Measurements from ENCODE around the gene MCOLN3. TPM values are rescaled to one million over a fixed set of nuclear protein-coding genes. Genes with fewer than 3 reads are reported as not detected.

Gene MCOLN3
- 4.1 TPM for polyA plus RNA-seq (2012; ENCODE audit: missing spikeins)

GRCh38 chr1:85048296-85049064 is at the start of gene MCOLN3:
MCOLN3 (minus strand) TSS chr1:85048500; CDS start chr1:85045360, 3,140 bp downstream.
- TF ChIP-seq POLR2A (IDR thresholded peaks at IDR 0.05; ENCODE audit: low read depth, low read length): no peak
- no peak for TF ChIP-seq POLR2AphosphoS5 (IDR thresholded peaks at IDR 0.05; ENCODE audit: low read depth, low read length)
- no peak for TF ChIP-seq TAF1 (IDR thresholded peaks at IDR 0.05; ENCODE audit: borderline replicate concordance, low read depth, low read length)
- DNase-seq (ENCODE audit: insufficient read length) (peak; percentile 46), FAIRE-seq (peak; percentile 50)

- DNase-seq (ENCODE audit: insufficient read length) (no peak), FAIRE-seq (no peak)
- TF ChIP-seq TAF1 (IDR thresholded peaks at IDR 0.05; ENCODE audit: borderline replicate concordance, low read depth, low read length): no peak
- no peak for TF ChIP-seq POLR2AphosphoS5 (IDR thresholded peaks at IDR 0.05; ENCODE audit: low read depth, low read length)
- no peak for TF ChIP-seq POLR2A (IDR thresholded peaks at IDR 0.05; ENCODE audit: low read depth, low read length)
Measured at GRCh38 chr1:85093644-85094043, 45.3 kb upstream of the MCOLN3 start.

GRCh38 chr1:85091671-85092280 is 43.5 kb upstream of the MCOLN3 start:
- no peak for FAIRE-seq
- no peak for TF ChIP-seq TAF1 (IDR thresholded peaks at IDR 0.05; ENCODE audit: borderline replicate concordance, low read depth, low read length)
- TF ChIP-seq POLR2A (IDR thresholded peaks at IDR 0.05; ENCODE audit: low read depth, low read length): no peak
- TF ChIP-seq POLR2AphosphoS5 (IDR thresholded peaks at IDR 0.05; ENCODE audit: low read depth, low read length): no peak
- DNase-seq (ENCODE audit: insufficient read length): no peak

GRCh38 chr1:85090225-85090624 is 41.9 kb upstream of the MCOLN3 start:
- TF ChIP-seq POLR2AphosphoS5 (IDR thresholded peaks at IDR 0.05; ENCODE audit: low read depth, low read length) (no peak), POLR2A (IDR thresholded peaks at IDR 0.05; ENCODE audit: low read depth, low read length) (no peak), TAF1 (IDR thresholded peaks at IDR 0.05; ENCODE audit: borderline replicate concordance, low read depth, low read length) (no peak)
- FAIRE-seq: no peak
- DNase-seq (ENCODE audit: insufficient read length): no peak

GRCh38 chr1:85089203-85089602 is 40.9 kb upstream of the MCOLN3 start:
- TF ChIP-seq POLR2A (IDR thresholded peaks at IDR 0.05; ENCODE audit: low read depth, low read length) (no peak), TAF1 (IDR thresholded peaks at IDR 0.05; ENCODE audit: borderline replicate concordance, low read depth, low read length) (no peak), POLR2AphosphoS5 (IDR thresholded peaks at IDR 0.05; ENCODE audit: low read depth, low read length) (no peak)
- DNase-seq (ENCODE audit: insufficient read length) (no peak), FAIRE-seq (no peak)

GRCh38 chr1:85088408-85088784 is 40.1 kb upstream of the MCOLN3 start:
- TF ChIP-seq POLR2AphosphoS5 (IDR thresholded peaks at IDR 0.05; ENCODE audit: low read depth, low read length): no peak
- TF ChIP-seq POLR2A (IDR thresholded peaks at IDR 0.05; ENCODE audit: low read depth, low read length): no peak
- no peak for TF ChIP-seq TAF1 (IDR thresholded peaks at IDR 0.05; ENCODE audit: borderline replicate concordance, low read depth, low read length)
- DNase-seq (ENCODE audit: insufficient read length) (no peak), FAIRE-seq (no peak)

- FAIRE-seq (no peak), DNase-seq (ENCODE audit: insufficient read length) (no peak)
- TF ChIP-seq POLR2A (IDR thresholded peaks at IDR 0.05; ENCODE audit: low read depth, low read length): no peak
- no peak for TF ChIP-seq POLR2AphosphoS5 (IDR thresholded peaks at IDR 0.05; ENCODE audit: low read depth, low read length)
- no peak for TF ChIP-seq TAF1 (IDR thresholded peaks at IDR 0.05; ENCODE audit: borderline replicate concordance, low read depth, low read length)
Measured at GRCh38 chr1:85087659-85088407, 39.5 kb upstream of the MCOLN3 start.

- FAIRE-seq (no peak), DNase-seq (ENCODE audit: insufficient read length) (no peak)
- TF ChIP-seq POLR2AphosphoS5 (IDR thresholded peaks at IDR 0.05; ENCODE audit: low read depth, low read length): no peak
- no peak for TF ChIP-seq TAF1 (IDR thresholded peaks at IDR 0.05; ENCODE audit: borderline replicate concordance, low read depth, low read length)
- no peak for TF ChIP-seq POLR2A (IDR thresholded peaks at IDR 0.05; ENCODE audit: low read depth, low read length)
Measured at GRCh38 chr1:85085417-85085816, 37.1 kb upstream of the MCOLN3 start.

- TF ChIP-seq POLR2AphosphoS5 (IDR thresholded peaks at IDR 0.05; ENCODE audit: low read depth, low read length) (no peak), POLR2A (IDR thresholded peaks at IDR 0.05; ENCODE audit: low read depth, low read length) (no peak), TAF1 (IDR thresholded peaks at IDR 0.05; ENCODE audit: borderline replicate concordance, low read depth, low read length) (no peak)
- DNase-seq (ENCODE audit: insufficient read length): no peak
- FAIRE-seq: no peak
Measured at GRCh38 chr1:85078903-85079302, 30.6 kb upstream of the MCOLN3 start.

- TF ChIP-seq POLR2A (IDR thresholded peaks at IDR 0.05; ENCODE audit: low read depth, low read length): no peak
- no peak for TF ChIP-seq POLR2AphosphoS5 (IDR thresholded peaks at IDR 0.05; ENCODE audit: low read depth, low read length)
- no peak for TF ChIP-seq TAF1 (IDR thresholded peaks at IDR 0.05; ENCODE audit: borderline replicate concordance, low read depth, low read length)
- FAIRE-seq (no peak), DNase-seq (ENCODE audit: insufficient read length) (no peak)
Measured at GRCh38 chr1:85074365-85074964, 26.2 kb upstream of the MCOLN3 start.

GRCh38 chr1:85070972-85071492 is 22.7 kb upstream of the MCOLN3 start:
- no peak for TF ChIP-seq TAF1 (IDR thresholded peaks at IDR 0.05; ENCODE audit: borderline replicate concordance, low read depth, low read length)
- no peak for TF ChIP-seq POLR2A (IDR thresholded peaks at IDR 0.05; ENCODE audit: low read depth, low read length)
- TF ChIP-seq POLR2AphosphoS5 (IDR thresholded peaks at IDR 0.05; ENCODE audit: low read depth, low read length): no peak
- FAIRE-seq (no peak), DNase-seq (ENCODE audit: insufficient read length) (no peak)
